Gastrocnemius medialis (tissue), 4 donors: ENCODE measurements around the gene CLDN15.

Experiments used
- CTCF ChIP-seq, 5 experiments: fragments of 450-650 bp in 3 of 5; fragments of 200-600 bp in 2 of 5; sonication (generic) in 2 of 5; IDR thresholded peaks in 4 of 5; conservative IDR thresholded peaks in 1 of 5; 1 replicate in 4 of 5; 2 replicates in 1 of 5; pipeline ENCODE4 v1.5.1; 2016 to 2019; ENCODE audit warnings: antibody characterized with exemption in 5 of 5, mild to moderate bottlenecking in 3 of 5, moderate library complexity in 3 of 5
- POLR2A ChIP-seq, 2 donors: fragments of 450-650 bp; IDR thresholded peaks; one replicate each; pipeline ENCODE4 v1.6.1; 2017; ENCODE audit warnings: antibody characterized with exemption in 2 of 2, mild to moderate bottlenecking in 2 of 2, moderate library complexity in 2 of 2

- no peak for TF ChIP-seq POLR2A (IDR thresholded peaks at IDR 0.05)
- no peak for TF ChIP-seq CTCF (IDR thresholded peaks at IDR 0.05 in 4 of 5, conservative IDR thresholded peaks at IDR 0.05 in 1 of 5)
Observed at GRCh38 chr7:101186844-101187428, 50.7 kb downstream of the CLDN15 start.
